Lung (tissue), 12 donors: ENCODE results near the gene MAT2A. TPM values are rescaled to one million over a fixed set of nuclear protein-coding genes. Genes with fewer than 3 reads are reported as not detected.

ENCODE experiments used
- ATAC-seq: fragments of 200-7000 bp; cut with Tn5 transposase; one replicate; pipeline ENCODE4 v1.9.1; 2020; ENCODE audit warnings: moderate number of reproducible peaks; ENCODE audit not compliant: insufficient read depth, low FRiP score
- DNase-seq, 3 donors: peaks; one replicate each; pipeline ENCODE4 v3.0.0-alpha.2; 2013 to 2017
- H3K27ac ChIP-seq, 2 donors: one replicate each; pipeline ENCODE4 v1.5.1; 2013; ENCODE audit warnings: mild to moderate bottlenecking in 2 of 2, moderate library complexity in 2 of 2, control low read depth in 1 of 2, inconsistent platforms in 1 of 2, low read depth in 1 of 2, low read length in 1 of 2
- H3K27me3 ChIP-seq, 3 donors: one replicate each; pipeline ENCODE4 v1.5.1; 2013; ENCODE audit warnings: low read length in 2 of 3; ENCODE audit not compliant: control insufficient read depth in 3 of 3, insufficient read depth in 3 of 3
- H3K36me3 ChIP-seq, 4 donors: one replicate each; pipeline ENCODE4 v1.5.1; 2013; ENCODE audit warnings: low read length in 4 of 4, mild to moderate bottlenecking in 1 of 4, moderate library complexity in 1 of 4; ENCODE audit not compliant: control insufficient read depth in 4 of 4, insufficient read depth in 4 of 4
- H3K4me1 ChIP-seq, 5 donors: one replicate each; pipeline ENCODE4 v1.5.1; 2013; ENCODE audit warnings: low read length in 5 of 5, mild to moderate bottlenecking in 2 of 5, moderate library complexity in 1 of 5; ENCODE audit not compliant: control insufficient read depth in 5 of 5, insufficient read depth in 5 of 5
- H3K4me3 ChIP-seq: one replicate; pipeline ENCODE4 v1.5.1; 2013; ENCODE audit warnings: mild to moderate bottlenecking, control low read depth, moderate library complexity
- H3K9ac ChIP-seq, 2 donors: one replicate each; pipeline ENCODE4 v1.5.1; 2013; ENCODE audit warnings: low read length in 2 of 2, control low read depth in 1 of 2; ENCODE audit not compliant: insufficient read depth in 1 of 2
- H3K9me3 ChIP-seq, 4 donors: one replicate each; pipeline ENCODE4 v1.5.1; 2013; ENCODE audit warnings: low read length in 3 of 4, mild to moderate bottlenecking in 1 of 4, moderate library complexity in 1 of 4; ENCODE audit not compliant: control insufficient read depth in 4 of 4, insufficient read depth in 3 of 4
- WGBS, 2 donors: extraction: QIAGEN DNeasy Blood & Tissue Kit; methylation state at CpG; one replicate each; pipeline ENCODE4 v1.1.7; 2013; 5-methylcytosine and 5-hydroxymethylcytosine counted together
- polyA plus RNA-seq, 2 donors: library from polyadenylated mRNA; stranded (reverse); fragments of 200-250 nt; gene quantifications; one replicate each; pipeline ENCODE4 v1.2.1, GENCODE V29; 2013
- total RNA-seq, 2 donors: library from RNA; depleted of rRNA in 1 of 2; stranded (reverse); fragments of >200 nt in 1 of 2; gene quantifications; one replicate each; pipeline ENCODE4 v1.2.1, GENCODE V29; 2014 to 2021
- TF ChIP-seq, protein P1 (sequence below): IDR thresholded peaks from 2 replicates; pipeline ENCODE4 v1.5.1; 2012; ENCODE audit warnings: mild to moderate bottlenecking; ENCODE audit errors: control extremely low read depth, extremely low read depth
- donor health status: control.
- donor health status: control.
- donor health status: Bipolar disorder and iron deficiency.
- donor health status: healthy.
- donor health status: DM: yes; HTN: yes; CAD: no.

Gene MAT2A
- total and polyA plus RNA-seq, 4 donors = 79.4 to 228 (median 159) TPM

DNA sequence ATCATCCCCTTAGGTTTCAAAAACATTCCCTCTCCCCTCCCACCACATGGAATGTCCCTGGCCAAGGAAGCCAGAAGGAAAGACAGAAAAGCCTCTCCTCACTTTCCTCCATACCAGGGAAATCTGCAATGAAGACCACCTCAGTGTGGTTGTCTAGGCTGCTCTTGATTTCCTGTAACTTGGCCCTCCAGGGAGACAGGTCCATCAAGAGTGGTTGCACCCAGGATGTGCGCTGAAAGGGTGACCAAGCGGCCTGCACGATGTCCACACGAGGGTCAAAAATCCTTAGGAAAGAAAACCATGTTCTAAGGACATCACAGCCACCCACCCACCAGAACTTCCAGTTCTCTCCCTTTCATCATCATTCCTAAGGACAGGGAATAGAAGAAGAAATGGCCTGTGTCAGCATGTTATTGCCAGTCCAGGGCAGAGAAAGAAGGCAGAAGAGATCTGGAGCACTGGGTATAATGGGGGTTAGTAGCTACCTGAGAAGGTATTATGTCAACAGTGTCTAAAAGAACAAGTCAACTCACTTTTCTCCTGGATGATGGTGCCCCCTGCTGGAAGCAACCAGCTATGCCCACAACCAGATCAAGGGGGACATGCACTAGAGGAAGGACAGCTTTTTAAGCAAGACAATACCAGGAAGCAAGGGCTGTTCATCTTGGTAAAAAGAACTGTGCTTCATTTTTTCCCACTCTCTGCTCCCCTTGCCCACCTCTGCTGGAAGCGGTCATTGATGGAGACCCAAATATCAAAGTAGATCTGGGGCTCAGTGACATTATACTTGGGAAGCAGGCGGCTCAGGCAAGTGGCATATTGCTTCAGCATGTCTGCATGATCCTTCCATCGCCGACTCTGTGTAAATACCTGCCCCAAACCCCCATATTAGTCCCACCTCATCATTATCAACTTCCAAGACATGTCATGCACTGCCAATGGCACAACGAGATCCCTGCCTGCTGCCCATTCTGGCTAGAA, 13.0 kb downstream of the MAT2A start:
- no peak overlapping the region for H3K27ac ChIP-seq
- H3K36me3 ChIP-seq = peaks cover 12 to 64% (median 34%) of the 10 kb centered on the region in 4 donors

DNA sequence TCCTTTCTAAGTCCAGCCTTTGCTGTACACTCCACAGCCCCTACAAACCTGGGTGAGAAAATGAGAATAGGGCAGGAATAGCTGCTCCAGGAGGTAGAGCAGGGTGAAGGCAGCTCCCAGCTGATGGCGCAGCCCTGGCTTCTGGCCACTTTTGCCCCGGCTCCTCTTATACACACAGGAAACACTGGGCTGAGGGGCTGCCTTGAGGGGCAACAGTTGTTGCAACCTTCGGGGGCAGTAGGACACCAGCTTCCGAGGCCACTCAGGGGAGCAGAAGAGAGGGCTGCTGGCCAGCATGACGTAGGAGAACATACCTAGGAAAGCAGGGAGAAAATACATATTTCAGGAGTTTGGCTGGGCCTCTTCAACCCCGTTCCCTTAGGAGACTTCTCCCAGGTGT, 14.2 kb downstream of the MAT2A start:
- DNase-seq = no peak
- no peak overlapping the region for H3K9ac ChIP-seq
- H3K9me3 ChIP-seq = no peaks in the 10 kb centered on the region
- TF ChIP-seq, protein P1, sequence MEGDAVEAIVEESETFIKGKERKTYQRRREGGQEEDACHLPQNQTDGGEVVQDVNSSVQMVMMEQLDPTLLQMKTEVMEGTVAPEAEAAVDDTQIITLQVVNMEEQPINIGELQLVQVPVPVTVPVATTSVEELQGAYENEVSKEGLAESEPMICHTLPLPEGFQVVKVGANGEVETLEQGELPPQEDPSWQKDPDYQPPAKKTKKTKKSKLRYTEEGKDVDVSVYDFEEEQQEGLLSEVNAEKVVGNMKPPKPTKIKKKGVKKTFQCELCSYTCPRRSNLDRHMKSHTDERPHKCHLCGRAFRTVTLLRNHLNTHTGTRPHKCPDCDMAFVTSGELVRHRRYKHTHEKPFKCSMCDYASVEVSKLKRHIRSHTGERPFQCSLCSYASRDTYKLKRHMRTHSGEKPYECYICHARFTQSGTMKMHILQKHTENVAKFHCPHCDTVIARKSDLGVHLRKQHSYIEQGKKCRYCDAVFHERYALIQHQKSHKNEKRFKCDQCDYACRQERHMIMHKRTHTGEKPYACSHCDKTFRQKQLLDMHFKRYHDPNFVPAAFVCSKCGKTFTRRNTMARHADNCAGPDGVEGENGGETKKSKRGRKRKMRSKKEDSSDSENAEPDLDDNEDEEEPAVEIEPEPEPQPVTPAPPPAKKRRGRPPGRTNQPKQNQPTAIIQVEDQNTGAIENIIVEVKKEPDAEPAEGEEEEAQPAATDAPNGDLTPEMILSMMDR = no peak
- H3K36me3 ChIP-seq = peaks cover 12 to 67% (median 34%) of the 10 kb centered on the region in 4 donors
- H3K4me3 ChIP-seq = no peak overlapping the region
- ATAC-seq = no peak
- H3K4me1 ChIP-seq = no peaks in the 10 kb centered on the region
- no peaks in the 10 kb centered on the region for H3K27me3 ChIP-seq
- H3K27ac ChIP-seq = no peak overlapping the region
- 76 to 82% methylated on average over 6 of the region's 6 CpGs for WGBS, 2 donors

More for the DNA sequence above, 13.0 kb downstream of the MAT2A start:
- H3K9me3 ChIP-seq = no peaks in the 10 kb centered on the region
- H3K9ac ChIP-seq = no peak overlapping the region
- TF ChIP-seq, protein P1 = peak; percentile 93
- WGBS, 2 donors = 68 to 72% methylated on average over 9 of the region's 9 CpGs
- DNase-seq (peak; percentile 82 to 84 (median 83)), ATAC-seq (peak; percentile 68)
- H3K4me1 ChIP-seq = no peaks in the 10 kb centered on the region
- H3K27me3 ChIP-seq = no peaks in the 10 kb centered on the region
- H3K4me3 ChIP-seq = no peak overlapping the region

DNA sequence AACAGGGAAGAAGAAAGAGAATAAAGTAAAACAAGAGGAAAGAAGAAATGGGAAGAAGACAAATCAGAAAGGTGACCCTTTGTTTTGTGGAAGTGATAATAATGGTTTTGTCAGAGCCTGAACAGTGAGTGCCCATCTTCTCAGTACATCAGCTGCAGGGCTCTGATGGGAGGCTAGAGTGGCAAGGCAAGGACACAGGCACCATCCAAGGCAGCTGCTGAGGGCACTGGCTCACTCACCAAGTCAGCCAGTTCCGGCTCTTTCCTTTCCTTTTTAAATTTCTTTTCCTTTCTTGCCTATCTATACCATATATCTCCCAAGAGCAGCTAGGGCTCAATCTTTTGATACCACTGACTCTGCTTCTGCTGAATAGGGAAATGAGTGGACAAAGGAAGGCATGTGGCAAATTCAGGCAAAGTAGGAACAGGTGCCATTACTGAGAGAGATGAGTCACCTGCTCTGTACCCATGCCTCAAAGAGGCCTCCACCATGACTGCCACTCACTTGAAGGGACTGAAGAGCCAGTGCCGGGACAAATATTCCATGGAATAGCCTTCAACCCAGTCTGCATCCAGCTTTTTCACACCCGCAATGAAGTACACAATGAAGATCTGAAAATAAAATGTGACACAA, 16.1 kb downstream of the MAT2A start:
- H3K27me3 ChIP-seq = no peaks in the 10 kb centered on the region
- peaks cover 0 to 6% (median 0%) of the 10 kb centered on the region in 5 donors for H3K4me1 ChIP-seq
- H3K36me3 ChIP-seq = peaks cover 8 to 65% (median 35%) of the 10 kb centered on the region in 4 donors
- no peak overlapping the region for H3K27ac ChIP-seq
- H3K9ac ChIP-seq = no peak overlapping the region
- 93 to 96% methylated on average over 3 of the region's 3 CpGs for WGBS, 2 donors
- no peak overlapping the region for H3K4me3 ChIP-seq
- DNase-seq = no peak
- TF ChIP-seq, protein P1 = no peak
- no peaks in the 10 kb centered on the region for H3K9me3 ChIP-seq
- ATAC-seq = no peak
